ENCODE measurements around the gene CNTN4. TPM values are rescaled to one million over a fixed set of nuclear protein-coding genes. Genes with fewer than 3 reads are reported as not detected.

CNTN4 gene
- total and polyA plus RNA-seq, 2 of the 8 experiments (the other 6 are each of a cell fraction or from before 2014, with no cell fraction given) = 0.41 to 2.2 TPM

DNA sequence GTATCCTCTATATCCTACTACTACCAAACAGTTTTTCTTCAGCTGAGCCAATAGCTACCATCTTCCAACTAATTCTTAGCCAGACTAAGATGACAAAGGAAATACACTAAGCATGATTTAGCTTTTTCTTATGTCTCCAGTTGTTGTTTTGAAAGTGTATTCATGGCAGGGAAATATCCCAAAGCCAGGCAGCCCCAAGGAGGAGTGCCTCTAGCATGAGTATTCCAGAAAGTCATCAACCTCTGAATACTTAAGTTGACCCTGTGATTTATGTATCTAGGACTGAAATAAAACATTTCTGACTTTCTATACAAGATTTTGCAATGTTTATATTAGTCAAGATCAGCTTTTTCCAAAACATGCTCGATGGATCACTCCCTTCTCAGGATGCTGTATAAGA is 562.4 kb downstream of the CNTN4 start:
- no peak overlapping the region for H3K56ac ChIP-seq (replicated peaks; ENCODE audit: insufficient read length, low read depth, low read length)
- H2AFZ ChIP-seq (ENCODE audit: low read length) = no peak overlapping the region
- H3K4me3 ChIP-seq (ENCODE audit: extremely low read depth in 1 of 4, insufficient read depth in 2 of 4, low read depth in 3 of 4, low read length in 4 of 4) = no peak overlapping the region
- no peak overlapping the region for H2BK12ac ChIP-seq (ENCODE audit: low read depth, low read length)
- POLR2A ChIA-PET (ENCODE audit: partially characterized antibody) = no interaction called here
- no peaks in the 10 kb centered on the region for H4K20me1 ChIP-seq (replicated peaks in 1 of 2; ENCODE audit: control insufficient read depth in 1 of 2, insufficient read depth in 2 of 2, low read length in 2 of 2)
- no peak overlapping the region for H2AK5ac ChIP-seq (ENCODE audit: low read depth, low read length)
- H4K91ac ChIP-seq (replicated peaks; ENCODE audit: insufficient read length, low read length) = no peak overlapping the region
- H3K27ac ChIP-seq (ENCODE audit: low read depth, low read length) = no peak overlapping the region
- no peak overlapping the region for H3K4me2 ChIP-seq (ENCODE audit: insufficient read depth in 1 of 2, low read depth in 2 of 2, low read length in 2 of 2)
- no peak for FAIRE-seq
- H3K9me3 ChIP-seq (ENCODE audit: insufficient read depth in 2 of 2, low read depth in 1 of 2, low read length in 1 of 2) = no peaks in the 10 kb centered on the region
- no peak overlapping the region for H3K9ac ChIP-seq (replicated peaks in 1 of 4; ENCODE audit: extremely low read depth in 1 of 4, low read depth in 3 of 4, low read length in 3 of 4)
- no peaks in the 10 kb centered on the region for H3K36me3 ChIP-seq (ENCODE audit: control insufficient read depth in 2 of 4, insufficient read depth in 4 of 4, low read length in 3 of 4)
- peaks cover 0 to 18% (median 1%) of the 10 kb centered on the region in 4 experiments; a peak in 4 of 7 replicates for H3K4me1 ChIP-seq (replicated peaks in 1 of 4; ENCODE audit: control insufficient read depth in 3 of 4, insufficient read depth in 4 of 4, low read length in 3 of 4)
- CTCF ChIA-PET (ENCODE audit: partially characterized antibody) = interaction anchor here (1.3 kb wide), 1 partner anchor 9 kb away, joined by 6 read pairs; no protein-coding TSS in a partner anchor
- no peak overlapping the region for H2BK120ac ChIP-seq (replicated peaks; ENCODE audit: low read depth, low read length)
- no peaks in the 10 kb centered on the region for H3K27me3 ChIP-seq (replicated peaks in 1 of 4; ENCODE audit: control insufficient read depth in 3 of 4, extremely low read depth in 1 of 4, insufficient read depth in 3 of 4, low read length in 3 of 4)
- H2BK15ac ChIP-seq (ENCODE audit: low read length) = no peak overlapping the region
- H2BK5ac ChIP-seq (ENCODE audit: low read depth, low read length) = no peak overlapping the region
- no peak overlapping the region for H3K4ac ChIP-seq (replicated peaks; ENCODE audit: insufficient read length, low read depth, low read length)
- H3K23me2 ChIP-seq (ENCODE audit: low read depth, low read length) = no peaks in the 10 kb centered on the region
- H3K79me1 ChIP-seq (ENCODE audit: low read depth, low read length) = no peaks in the 10 kb centered on the region
- H3K23ac ChIP-seq (ENCODE audit: insufficient read length) = no peak overlapping the region
- 93% methylated on average over 1 of the region's 1 CpG; no CpG with 5 or more reads in 1 of the 2 experiments for WGBS, 2 experiments (ENCODE audit: extremely low coverage in 1 of 2, insufficient coverage in 1 of 2, insufficient read length in 1 of 2, insufficient replicate concordance in 2 of 2, low coverage in 1 of 2, low lambda C conversion rate in 2 of 2, missing lambda C conversion rate in 1 of 2)
- no peak overlapping the region for H3K14ac ChIP-seq (ENCODE audit: insufficient read length)
- TF ChIP-seq, protein P1, sequence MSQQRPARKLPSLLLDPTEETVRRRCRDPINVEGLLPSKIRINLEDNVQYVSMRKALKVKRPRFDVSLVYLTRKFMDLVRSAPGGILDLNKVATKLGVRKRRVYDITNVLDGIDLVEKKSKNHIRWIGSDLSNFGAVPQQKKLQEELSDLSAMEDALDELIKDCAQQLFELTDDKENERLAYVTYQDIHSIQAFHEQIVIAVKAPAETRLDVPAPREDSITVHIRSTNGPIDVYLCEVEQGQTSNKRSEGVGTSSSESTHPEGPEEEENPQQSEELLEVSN (IDR thresholded peaks at IDR 0.05) = no peak
- TF ChIP-seq PHF8 (conservative IDR thresholded peaks at IDR 0.05; ENCODE audit: low read depth, low read length) = no peak
- DNase-seq (ENCODE audit: low read depth in 1 of 2, low spot score in 2 of 2) = no peak
- no peaks in the 10 kb centered on the region for H3K79me2 ChIP-seq (ENCODE audit: control insufficient read depth in 1 of 2, insufficient read depth in 2 of 2, low read length in 2 of 2)
- H2BK20ac ChIP-seq (ENCODE audit: low read length) = no peak overlapping the region
- no peak overlapping the region for H3K18ac ChIP-seq (ENCODE audit: extremely low read depth, low read length)
- no peak overlapping the region for H4K5ac ChIP-seq (ENCODE audit: insufficient read length, low read depth, low read length)
- no peak overlapping the region for H4K8ac ChIP-seq (ENCODE audit: extremely low read depth, insufficient read depth, low read length)
